Left ventricle myocardium superior (tissue), 1 donor: ENCODE data around the gene BHLHA15. TPM values are rescaled to one million over a fixed set of nuclear protein-coding genes. Genes with fewer than 3 reads are reported as not detected.

Experiments
- ATAC-seq: fragments of 200-7000 bp; cut with Tn5 transposase; one replicate; pipeline ENCODE4 v1.9.1; 2020; ENCODE audit warnings: mild to moderate bottlenecking, moderate library complexity
- DNase-seq: peaks from one replicate; pipeline ENCODE4 v3.0.0-alpha.2; 2020
- intact Hi-C: fragments of 100-400 bp; cut with micrococcal nuclease; formaldehyde crosslinking; loops from one replicate; pipeline ENCODE4 v1.11.0; 2022
- total RNA-seq: library from RNA; stranded (reverse); fragmentation: NEBNext Ultra II Directional; extraction: Animal tissue kit (Norgen Biotek cat#: 25700); gene quantifications from one replicate; pipeline ENCODE4 v1.2.1, GENCODE V29; 2021
- donor health status: DM: no; HTN: yes; CAD: no; lungs with severe emphysema.

The BHLHA15 gene
- total RNA-seq, 1 donor from 2014 or later: not detected

GRCh38 chr7:98256431-98256830 is 45.2 kb downstream of the BHLHA15 start:
- intact Hi-C loops: no loop called here
- DNase-seq (no peak), ATAC-seq (no peak)

GRCh38 chr7:98257701-98258100 is 46.5 kb downstream of the BHLHA15 start:
- intact Hi-C loops: no loop called here
- no peak for DNase-seq
- no peak for ATAC-seq

Other genes with a start within 250 kb of the BHLHA15 start
- gene OCM2, start 221.2 kb upstream of the BHLHA15 start, total RNA-seq: not detected
- gene LMTK2, start 104.6 kb upstream of the BHLHA15 start, total RNA-seq: 24.7 TPM
- 25.2 TPM for gene TECPR1, start 40.8 kb downstream of the BHLHA15 start, total RNA-seq
- gene BRI3, start 70.2 kb downstream of the BHLHA15 start, total RNA-seq: 269 TPM
- gene BAIAP2L1, start 189.7 kb downstream of the BHLHA15 start, total RNA-seq: 2.0 TPM